Ovary (tissue), 3 donors: Measurements from ENCODE around the gene LIPC.

Source experiments
- POLR2A ChIP-seq: fragments of 450-650 bp; IDR thresholded peaks from one replicate; pipeline ENCODE4 v1.6.1; 2017; ENCODE audit warnings: antibody characterized with exemption, mild to moderate bottlenecking, moderate library complexity
- TF ChIP-seq, protein P1 (sequence below), 3 donors: fragments of 450-650 bp in 2 of 3; fragments of 200-600 bp in 1 of 3; IDR thresholded peaks; one replicate each; pipeline versions ENCODE4 v1.5.1 to v1.8.0; 2016 to 2022; ENCODE audit warnings: antibody characterized with exemption in 3 of 3, mild to moderate bottlenecking in 1 of 3
- donor health status: DM: no; HTN: no; CAD: no.

DNA sequence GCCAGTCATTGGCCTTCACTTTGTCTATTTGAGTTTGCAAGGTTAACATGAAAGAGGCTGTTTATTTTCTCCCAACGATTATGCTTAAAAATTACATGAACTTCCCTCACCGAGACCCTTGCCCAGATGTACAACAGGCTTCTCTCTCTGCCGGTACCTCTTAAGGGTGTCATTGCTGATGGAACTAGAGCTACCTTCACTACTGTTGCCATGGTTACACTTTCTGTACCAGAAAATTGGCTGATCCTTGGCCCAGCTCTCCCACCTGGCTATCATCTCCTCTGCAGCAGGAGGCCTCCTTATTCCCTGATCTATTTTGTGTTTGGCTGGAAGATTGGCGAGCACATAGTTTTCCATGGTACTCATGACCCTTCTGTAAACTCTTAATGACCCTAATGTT lies 24.0 kb upstream of the LIPC start:
- TF ChIP-seq, protein P1, sequence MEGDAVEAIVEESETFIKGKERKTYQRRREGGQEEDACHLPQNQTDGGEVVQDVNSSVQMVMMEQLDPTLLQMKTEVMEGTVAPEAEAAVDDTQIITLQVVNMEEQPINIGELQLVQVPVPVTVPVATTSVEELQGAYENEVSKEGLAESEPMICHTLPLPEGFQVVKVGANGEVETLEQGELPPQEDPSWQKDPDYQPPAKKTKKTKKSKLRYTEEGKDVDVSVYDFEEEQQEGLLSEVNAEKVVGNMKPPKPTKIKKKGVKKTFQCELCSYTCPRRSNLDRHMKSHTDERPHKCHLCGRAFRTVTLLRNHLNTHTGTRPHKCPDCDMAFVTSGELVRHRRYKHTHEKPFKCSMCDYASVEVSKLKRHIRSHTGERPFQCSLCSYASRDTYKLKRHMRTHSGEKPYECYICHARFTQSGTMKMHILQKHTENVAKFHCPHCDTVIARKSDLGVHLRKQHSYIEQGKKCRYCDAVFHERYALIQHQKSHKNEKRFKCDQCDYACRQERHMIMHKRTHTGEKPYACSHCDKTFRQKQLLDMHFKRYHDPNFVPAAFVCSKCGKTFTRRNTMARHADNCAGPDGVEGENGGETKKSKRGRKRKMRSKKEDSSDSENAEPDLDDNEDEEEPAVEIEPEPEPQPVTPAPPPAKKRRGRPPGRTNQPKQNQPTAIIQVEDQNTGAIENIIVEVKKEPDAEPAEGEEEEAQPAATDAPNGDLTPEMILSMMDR (IDR thresholded peaks at IDR 0.05): no peak
- no peak for TF ChIP-seq POLR2A
